Erythroblast (primary cell): Measurements from ENCODE around the gene C16orf54.

Experiments used
- GATA1 ChIP-seq: IDR thresholded peaks from 2 replicates; pipeline ENCODE4 v1.6.1; 2011; ENCODE audit warnings: low read depth, mild to moderate bottlenecking, control low read depth, low read length, moderate library complexity
- POLR2A ChIP-seq: IDR thresholded peaks from 2 replicates; pipeline ENCODE4 v1.6.1; 2011; ENCODE audit warnings: mild to moderate bottlenecking, low read length

- TF ChIP-seq POLR2A (no peak), GATA1 (no peak)
Measured at GRCh38 chr16:29720703-29721102, 25.1 kb downstream of the C16orf54 start.
